AG04449 (cell line): ENCODE data around the gene PRCC.

Experiments
- CTCF ChIA-PET: fragments of 350-600 bp; formaldehyde crosslinking; extraction: SDS; loops from one replicate; lab custom pipeline; 2021; ENCODE audit warnings: antibody characterized with exemption; lab: Yijun Ruan, JAX
- POLR2A ChIA-PET: fragments of 400-600, 350-600 bp; formaldehyde crosslinking; extraction: SDS; loops from one replicate; lab custom pipeline; 2020; ENCODE audit warnings: antibody characterized with exemption, inconsistent platforms; lab: Yijun Ruan, JAX
- DNase-seq: peaks from one replicate; pipeline ENCODE4 v3.0.0-alpha.2; 2010; ENCODE audit warnings: low read depth, low spot score
- H3K4me3 ChIP-seq: 2 replicates; pipeline ENCODE4 v1.5.1; 2011; ENCODE audit warnings: low read depth, mild to moderate bottlenecking, control low read depth, low read length
- TF ChIP-seq, protein P1 (sequence below): IDR thresholded peaks from one replicate; pipeline ENCODE4 v1.5.1; 2011; ENCODE audit warnings: mild to moderate bottlenecking, moderate library complexity, low read length, control low read depth, inconsistent platforms; ENCODE audit not compliant: insufficient read depth; ENCODE audit errors: missing control alignments

PRCC gene

DNA sequence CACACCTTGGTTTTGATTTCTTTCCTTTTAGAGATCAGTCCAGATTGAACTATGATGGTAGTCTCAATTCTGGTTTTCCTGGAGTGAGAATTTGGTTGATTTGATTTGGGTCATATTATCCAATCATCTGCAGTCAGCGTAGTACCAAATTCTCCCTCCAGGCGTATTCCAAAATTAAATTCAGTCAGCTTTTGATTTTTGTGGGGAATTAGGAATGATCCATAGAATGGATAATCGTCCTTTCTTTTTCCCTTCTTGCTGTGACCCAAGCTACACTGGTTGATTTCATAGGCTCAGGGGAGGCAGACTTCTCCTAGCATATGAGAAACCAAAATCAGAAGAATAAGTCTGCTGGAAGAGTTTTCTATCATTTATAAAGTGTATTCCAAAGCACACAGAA is 4.9 kb downstream of the PRCC start:
- POLR2A ChIA-PET: no interaction called here

DNA sequence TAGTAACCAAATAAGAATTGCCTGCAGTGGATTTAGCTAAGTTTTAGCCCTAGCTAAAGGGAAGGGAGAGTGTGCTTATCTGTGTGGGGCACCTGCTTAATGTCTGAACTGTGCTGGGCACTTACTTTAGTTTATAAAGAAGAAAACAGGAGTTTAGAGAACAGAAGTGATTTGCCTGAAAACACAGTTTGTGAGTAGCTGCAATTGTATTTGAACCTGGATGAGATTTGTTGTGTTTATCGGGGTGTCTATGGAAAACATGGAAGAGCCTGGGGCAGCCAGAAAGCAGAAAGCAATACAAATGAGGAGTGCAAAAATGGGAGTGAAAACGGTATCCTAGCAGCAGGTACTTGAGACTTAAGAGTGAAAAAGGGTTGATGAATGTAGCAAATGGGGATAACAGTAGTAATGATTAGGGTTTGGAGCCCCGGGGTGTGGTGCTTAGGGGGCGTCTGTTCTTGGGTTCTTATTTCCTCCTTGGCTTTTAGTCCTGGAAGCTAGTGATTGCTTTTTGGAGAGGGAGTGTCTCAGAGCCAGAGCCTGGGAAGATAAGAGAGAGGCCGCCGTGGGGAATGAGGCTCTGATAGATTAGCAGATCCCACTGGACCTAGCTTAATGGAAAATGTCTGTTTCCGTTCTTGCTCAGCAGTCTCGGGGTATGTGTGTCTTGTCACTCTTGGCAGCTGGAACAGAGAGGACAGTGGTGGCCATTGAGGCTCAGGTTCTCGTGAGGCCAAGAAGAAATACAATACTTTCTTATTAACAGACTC is 5.6 kb downstream of the PRCC start:
- H3K4me3 ChIP-seq: no peak overlapping the region
- no peak for DNase-seq
- ChIA-PET POLR2A (no interaction called here), CTCF (interaction anchor here (0.7 to 9.6 kb wide), 11 partner anchors 9 to 119 kb away, joined by 3 to 69 read pairs (median 4); partner anchors contain the start of genes INSRR, ISG20L2, METTL25B and NTRK1)
- TF ChIP-seq, protein P1, sequence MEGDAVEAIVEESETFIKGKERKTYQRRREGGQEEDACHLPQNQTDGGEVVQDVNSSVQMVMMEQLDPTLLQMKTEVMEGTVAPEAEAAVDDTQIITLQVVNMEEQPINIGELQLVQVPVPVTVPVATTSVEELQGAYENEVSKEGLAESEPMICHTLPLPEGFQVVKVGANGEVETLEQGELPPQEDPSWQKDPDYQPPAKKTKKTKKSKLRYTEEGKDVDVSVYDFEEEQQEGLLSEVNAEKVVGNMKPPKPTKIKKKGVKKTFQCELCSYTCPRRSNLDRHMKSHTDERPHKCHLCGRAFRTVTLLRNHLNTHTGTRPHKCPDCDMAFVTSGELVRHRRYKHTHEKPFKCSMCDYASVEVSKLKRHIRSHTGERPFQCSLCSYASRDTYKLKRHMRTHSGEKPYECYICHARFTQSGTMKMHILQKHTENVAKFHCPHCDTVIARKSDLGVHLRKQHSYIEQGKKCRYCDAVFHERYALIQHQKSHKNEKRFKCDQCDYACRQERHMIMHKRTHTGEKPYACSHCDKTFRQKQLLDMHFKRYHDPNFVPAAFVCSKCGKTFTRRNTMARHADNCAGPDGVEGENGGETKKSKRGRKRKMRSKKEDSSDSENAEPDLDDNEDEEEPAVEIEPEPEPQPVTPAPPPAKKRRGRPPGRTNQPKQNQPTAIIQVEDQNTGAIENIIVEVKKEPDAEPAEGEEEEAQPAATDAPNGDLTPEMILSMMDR: no peak

More for the DNA sequence above, 4.9 kb downstream of the PRCC start:
- TF ChIP-seq, protein P1: no peak
- no peak overlapping the region for H3K4me3 ChIP-seq
- no peak for DNase-seq
- CTCF ChIA-PET: interaction anchor here (0.7 to 9.6 kb wide), 11 partner anchors 9 to 120 kb away, joined by 3 to 69 read pairs (median 4); partner anchors contain the start of genes INSRR, ISG20L2, METTL25B and NTRK1

DNA sequence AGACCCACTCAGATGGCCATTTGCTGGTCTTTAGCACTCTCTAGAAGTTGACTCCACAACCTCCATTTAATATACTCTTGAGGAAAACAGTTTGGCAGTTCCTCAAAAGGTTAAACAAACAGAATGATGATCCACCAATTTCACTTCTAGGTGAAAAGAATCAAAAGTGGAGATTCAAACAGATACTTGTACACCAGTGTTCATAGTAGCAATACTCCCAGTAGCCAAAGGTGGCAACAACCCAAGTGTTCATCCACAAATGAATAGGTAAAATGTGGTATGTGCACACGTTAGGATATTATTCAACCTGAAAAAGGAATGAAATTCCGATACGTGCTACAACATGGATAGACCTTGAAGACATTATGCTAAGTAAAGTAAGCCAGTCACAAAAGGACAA is 6.3 kb downstream of the PRCC start:
- CTCF ChIA-PET: interaction anchor here (1.2 to 9.6 kb wide), 5 partner anchors 15 to 85 kb away, joined by 3 to 69 read pairs (median 19); partner anchors contain the start of genes ISG20L2 and METTL25B
- TF ChIP-seq, protein P1: no peak
- H3K4me3 ChIP-seq: no peak overlapping the region
- DNase-seq: no peak
- POLR2A ChIA-PET: no interaction called here

DNA sequence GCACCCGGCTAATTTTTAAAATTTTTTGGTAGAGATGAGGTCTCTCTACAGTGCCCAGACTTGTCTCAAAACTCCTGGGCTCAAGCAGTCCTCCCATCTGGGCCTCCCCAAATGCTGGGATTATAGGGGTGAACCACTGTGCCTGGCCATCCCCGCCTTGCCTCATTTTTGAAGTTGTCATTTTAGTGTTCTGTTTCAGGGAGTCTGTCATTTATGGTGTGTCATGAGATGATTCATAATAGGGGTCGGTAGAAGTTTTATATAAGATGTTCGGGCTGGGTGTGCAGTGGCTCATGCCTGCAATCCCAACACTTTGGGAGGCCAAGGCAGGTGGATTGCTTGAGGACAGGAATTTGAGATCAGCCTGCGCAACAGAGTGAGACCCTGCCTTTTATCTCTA is 8.5 kb downstream of the PRCC start:
- POLR2A ChIA-PET: interaction anchor here (0.6 kb wide), 1 partner anchor 85 kb away, joined by 3 read pairs; the partner anchor contains the start of gene NTRK1
- CTCF ChIA-PET: interaction anchor here (1.3 to 5.0 kb wide), 3 partner anchors 22 to 152 kb away, joined by 3 to 19 read pairs (median 3); no protein-coding TSS in a partner anchor

DNA sequence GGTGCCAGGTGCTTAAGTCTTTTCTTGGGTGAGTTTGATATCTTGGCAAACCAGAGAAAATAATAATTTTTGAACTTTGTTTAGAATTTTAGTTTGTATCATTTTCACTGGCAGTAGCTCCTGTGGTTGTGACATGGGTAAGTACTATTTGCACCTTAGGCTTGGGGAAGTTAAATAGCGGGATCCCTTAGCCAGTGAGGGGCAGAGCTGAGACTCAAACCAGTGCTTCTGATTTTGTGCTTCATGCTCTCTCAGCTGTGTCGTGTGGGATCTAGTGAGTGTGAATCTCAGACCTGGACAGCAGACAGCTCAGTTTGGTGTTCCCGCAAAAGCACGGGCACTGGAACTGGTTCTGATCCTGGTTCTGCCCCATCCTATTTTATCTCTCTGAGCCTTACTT is 9.6 kb downstream of the PRCC start:
- CTCF ChIA-PET: interaction anchor here (0.7 to 5.0 kb wide), 6 partner anchors 13 to 87 kb away, joined by 3 to 19 read pairs (median 4); partner anchors contain the start of gene NTRK1
- H3K4me3 ChIP-seq: no peak overlapping the region
- TF ChIP-seq, protein P1: no peak
- POLR2A ChIA-PET: interaction anchor here (1.1 kb wide), 1 partner anchor 10 kb away, joined by 3 read pairs; the partner anchor contains the start of gene PRCC
- no peak for DNase-seq

More for the DNA sequence above, 8.5 kb downstream of the PRCC start:
- no peak overlapping the region for H3K4me3 ChIP-seq
- TF ChIP-seq, protein P1: no peak
- DNase-seq: no peak

DNA sequence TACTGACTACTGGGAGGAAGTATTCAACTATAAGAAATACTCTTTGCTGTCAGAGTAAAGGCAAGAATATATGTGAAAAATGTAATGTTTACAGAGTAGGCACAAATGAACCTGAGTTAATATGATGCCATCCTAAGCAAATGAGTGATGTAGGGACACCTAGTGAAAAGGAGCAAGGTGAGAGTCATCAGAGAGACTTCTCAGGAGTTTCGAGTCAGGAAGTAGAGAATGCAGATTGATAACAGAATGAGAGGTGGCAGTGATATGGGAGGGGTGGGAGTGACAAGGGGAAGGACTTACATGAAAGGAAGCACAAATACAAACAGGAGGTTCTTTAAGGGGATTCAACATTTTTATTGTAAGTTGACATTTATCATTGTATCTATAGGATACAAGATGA is 10.2 kb downstream of the PRCC start:
- no peak for DNase-seq
- ChIA-PET CTCF (interaction anchor here (1.2 to 5.0 kb wide), 6 partner anchors 13 to 88 kb away, joined by 3 to 19 read pairs (median 8); partner anchors contain the start of gene NTRK1), POLR2A (no interaction called here)
- TF ChIP-seq, protein P1: no peak
- H3K4me3 ChIP-seq: no peak overlapping the region
